ENCODE measurements around the gene MRPL36.
"Not testable (repeated sequence)": the region's sequence is repeated elsewhere in the genome, so short reads cannot be mapped to it uniquely, and the experiment has no call there.

MRPL36 gene

DNA sequence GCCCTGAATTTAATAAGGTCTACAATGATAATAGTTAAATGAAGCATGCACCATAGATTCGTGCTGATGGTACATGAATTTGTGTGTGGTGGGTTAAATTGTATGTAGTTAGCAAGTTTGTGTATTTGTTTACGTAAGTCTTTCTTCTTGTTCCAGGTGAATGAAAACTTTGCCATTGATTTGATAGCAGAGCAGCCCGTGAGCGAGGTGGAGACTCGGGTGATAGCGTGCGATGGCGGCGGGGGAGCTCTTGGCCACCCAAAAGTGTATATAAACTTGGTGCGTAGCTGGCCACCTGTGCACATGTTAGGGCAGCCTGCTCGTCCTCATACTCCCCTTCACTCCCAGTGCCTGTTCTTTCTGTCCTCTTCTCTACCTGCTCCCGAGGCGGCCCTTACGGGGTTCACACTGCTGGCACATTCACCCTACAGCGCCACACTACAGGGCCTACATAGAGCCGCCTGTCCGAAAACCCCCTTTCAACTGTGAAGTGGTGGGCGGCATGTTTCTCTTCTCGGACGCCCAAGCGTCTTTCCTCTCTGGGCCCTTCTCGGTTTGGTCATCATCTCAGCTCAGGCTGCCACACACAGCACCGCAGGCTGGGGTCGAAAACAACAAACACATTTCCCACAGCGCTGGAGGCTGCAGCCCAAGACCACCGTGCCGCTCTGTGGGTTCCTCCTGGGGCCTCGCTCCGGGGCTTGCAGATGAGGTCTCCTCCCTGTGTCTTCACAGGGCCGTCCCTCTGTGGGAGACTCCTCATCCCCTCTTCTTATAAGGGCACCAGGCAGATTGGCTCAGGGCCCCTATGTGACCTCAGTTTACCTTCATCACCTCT is 14.8 kb upstream of the MRPL36 start:
- ATAC-seq = no peak

DNA sequence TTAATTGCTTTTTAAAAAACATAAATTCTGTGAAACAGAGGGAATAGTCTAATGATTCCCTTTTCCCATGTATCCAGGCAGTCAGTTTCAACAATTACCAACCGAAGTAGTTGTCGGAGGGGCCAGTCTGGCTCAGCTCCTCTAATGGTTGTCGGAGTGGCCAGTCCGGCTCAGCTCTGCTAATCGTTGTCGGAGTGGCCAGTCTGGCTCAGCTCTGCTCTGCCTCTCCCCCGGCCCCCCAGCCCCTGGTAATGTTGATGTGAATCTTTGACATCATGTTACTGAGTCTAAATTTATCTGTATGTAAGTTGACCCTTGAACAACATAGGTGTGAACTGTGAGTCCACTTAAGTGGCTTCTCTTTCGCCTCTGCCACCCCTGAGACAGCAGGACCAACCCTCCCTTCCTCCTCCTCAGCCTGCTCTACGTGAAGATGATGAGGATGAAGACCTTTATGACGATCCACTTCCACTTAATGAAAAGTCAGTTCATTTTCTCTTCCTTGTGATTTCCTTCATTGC is 11.0 kb upstream of the MRPL36 start:
- no peak for ATAC-seq

DNA sequence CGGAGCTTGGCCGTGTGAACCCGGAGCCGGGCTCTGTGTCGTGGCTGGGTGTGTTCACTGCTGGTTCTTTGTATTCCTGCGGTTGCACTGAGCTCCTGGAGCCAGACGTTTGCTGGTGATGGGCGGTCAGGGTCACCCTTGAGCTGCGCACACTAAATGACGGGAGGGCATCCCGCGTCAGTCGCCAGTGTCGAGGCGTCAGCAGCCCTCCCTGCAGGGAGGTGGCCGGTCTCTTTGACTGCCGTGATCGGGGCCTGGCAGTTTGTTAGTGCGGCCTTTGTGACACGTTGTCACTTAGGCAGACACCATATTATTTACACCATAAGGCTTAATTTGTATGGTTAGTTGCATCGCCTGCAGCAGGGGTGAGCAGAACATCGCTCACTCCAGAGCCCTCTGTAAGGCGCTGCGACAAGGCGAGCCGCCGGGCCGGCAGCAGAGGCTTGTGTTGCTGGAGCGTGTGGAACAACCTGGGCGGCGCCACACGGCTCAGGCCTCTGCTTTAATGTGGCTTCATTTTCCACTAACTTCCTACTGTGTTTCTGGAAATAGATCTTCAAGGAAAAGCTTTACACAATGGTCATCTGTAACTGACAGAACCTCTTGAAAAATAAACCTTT is 9.9 kb upstream of the MRPL36 start:
- no peak for ATAC-seq

DNA sequence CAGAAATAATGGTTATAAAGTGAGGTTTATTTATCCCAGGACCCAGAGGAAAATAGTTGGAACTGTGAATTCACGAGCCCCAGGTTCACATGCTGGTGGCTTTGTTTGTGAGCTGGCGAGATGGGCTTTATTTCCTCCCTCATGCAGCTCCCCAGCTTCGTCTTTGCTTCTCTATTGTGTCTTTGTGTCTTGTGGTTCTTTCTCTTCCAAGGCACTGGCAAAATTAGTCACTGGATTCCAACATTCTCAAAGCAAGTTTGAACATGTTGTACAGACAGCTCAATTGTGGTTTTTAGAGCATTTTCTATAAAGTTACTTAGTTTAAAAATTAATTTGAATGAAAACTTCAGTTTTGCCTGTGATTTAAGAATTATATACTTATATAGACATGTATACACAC is 8.8 kb upstream of the MRPL36 start:
- no peak for ATAC-seq

DNA sequence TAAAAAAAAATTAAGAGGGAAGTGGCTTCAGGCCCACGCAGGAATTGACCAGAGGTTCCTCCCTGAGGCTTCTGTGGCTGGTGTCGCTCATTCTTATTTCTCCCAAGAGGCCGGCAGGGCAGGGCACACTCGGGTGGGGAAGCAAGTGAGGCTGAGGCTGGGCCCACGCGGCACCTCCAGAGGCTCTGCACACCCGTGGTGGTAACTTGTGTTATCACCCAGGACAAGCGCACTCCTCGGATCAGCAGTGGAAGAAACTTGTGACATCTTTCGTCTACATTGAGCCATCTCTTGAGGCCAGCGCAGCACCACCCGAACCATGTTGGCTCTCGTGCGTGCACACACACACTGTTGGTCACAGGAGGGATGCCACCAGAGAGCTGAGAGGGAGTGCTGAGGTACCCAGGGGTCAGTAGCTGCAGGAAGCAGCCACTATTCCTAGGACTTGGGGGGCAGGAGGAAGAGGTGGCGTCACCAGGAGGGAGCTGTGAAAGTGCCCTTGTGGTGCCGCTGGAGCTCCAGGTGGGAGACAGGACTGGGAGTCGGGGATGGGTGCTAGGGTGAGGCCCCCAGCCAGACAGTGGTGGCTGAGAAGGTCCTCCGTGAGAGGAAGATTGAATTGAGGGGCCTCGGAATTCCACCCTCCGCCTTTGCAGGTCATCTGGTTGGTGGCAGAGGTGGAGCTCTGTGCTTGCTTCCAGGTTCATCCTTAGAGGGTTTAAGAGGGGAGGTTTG is 8.0 kb upstream of the MRPL36 start:
- ATAC-seq = no peak

DNA sequence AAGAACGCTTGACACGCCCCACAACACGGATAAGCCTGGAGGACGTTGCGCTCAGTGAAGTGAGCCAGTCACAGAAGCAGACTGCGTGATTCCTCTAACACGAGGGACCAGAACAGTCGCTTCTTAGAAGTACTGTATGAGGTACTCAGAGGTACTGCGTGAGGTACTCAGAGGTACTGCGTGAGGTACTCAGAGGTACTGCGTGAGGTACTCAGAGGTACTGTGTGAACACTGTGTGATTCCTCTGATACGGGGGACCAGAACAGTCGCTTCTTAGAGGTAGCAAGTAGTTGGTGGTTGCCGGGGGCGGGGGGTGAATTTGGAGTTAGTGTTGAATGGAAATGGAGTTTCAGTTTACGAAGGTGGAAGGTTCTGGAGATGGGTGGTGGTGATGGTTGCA is 7.3 kb upstream of the MRPL36 start:
- no peak for ATAC-seq

DNA sequence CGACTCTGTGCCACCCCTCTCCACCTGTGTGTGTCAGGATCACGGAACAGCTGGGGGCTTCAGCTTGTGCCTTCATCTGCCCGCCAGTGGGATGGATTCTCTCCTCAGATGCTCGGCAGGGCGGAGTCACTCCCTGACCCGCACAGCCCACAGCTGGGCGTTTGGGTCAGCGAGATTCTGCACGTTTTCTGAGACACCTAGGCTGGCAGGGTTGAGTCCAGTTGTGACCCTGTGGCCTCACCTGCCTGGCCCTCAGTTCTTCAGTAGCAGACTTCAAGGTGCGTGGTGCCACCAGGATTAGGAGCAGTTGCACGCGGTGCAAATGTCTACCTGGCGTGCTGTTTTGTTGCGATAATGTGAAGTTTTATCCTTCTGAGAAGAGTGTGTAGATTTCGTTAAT is 6.6 kb upstream of the MRPL36 start:
- ATAC-seq = no peak

DNA sequence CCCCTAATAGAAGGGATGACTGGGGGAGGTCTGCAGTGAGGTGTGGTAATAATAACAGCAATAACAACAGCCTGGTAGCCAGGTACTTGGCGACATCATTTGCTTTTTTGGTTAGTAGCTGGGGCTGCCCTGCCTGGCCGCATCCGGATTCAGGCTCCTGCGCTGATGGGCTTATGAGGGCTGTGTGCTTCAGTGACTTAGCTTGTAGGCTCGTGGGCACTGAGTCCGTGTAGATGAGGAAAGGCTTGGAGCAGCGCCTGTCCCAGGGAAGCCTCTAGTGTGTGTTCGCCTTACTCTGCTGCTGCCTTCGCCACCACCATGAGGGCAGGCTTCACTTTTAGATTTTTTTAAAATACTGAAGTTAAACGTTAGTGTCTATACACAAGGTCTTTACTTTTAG is 6.1 kb upstream of the MRPL36 start:
- no peak for ATAC-seq

DNA sequence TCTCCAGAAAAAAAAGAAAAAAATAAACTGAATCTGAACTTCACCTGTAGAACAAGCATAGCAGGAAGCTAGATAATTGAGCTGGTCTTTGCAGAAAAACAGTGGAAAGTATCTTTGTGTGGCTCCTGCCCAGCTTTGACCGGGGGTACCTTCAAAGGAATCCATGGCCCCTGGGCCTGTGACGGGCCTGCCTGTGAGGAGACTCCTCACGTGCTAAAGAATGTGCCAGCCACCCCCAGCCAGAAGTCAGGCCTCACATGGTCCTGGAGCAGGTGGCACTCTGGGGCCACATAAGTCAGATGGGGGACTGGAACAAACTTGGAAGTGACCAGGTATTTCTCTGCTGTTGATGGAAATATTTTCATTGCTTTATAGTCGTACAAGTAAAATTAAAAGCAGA is 5.7 kb upstream of the MRPL36 start:
- no peak for ATAC-seq

DNA sequence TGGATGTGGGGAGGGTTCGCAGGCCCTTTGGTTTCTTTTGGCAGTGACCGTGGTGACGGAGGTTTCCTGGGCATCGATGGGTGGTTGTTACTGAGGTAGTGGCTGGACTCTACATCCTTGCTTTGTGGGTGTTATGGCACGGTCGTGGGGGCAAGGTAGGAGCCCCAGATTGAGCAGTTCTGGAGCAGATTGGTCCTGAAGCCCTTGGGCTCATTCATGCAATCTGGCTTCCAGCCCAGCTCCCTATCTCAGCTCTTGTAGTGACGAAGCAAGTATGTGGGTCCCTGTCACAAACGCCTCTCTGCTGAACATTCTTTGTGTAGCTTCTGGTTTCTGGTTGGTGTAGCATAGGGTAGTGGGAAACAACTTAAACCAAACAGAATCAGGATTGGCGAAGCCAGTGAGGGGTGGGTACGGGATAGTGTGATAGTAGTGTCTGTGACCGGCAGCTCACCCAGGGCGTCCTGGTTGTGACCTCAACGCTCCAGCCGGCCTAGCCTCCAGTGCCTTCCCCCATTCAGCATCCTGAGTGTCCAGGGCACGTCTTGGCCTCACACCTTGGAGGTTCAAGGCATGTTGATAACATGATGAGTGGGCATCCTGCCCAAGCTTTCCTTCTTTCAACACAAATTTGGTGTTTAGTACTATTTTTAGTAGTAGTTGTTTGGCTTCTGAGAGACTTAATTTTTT is 4.5 kb upstream of the MRPL36 start:
- ATAC-seq = no peak

DNA sequence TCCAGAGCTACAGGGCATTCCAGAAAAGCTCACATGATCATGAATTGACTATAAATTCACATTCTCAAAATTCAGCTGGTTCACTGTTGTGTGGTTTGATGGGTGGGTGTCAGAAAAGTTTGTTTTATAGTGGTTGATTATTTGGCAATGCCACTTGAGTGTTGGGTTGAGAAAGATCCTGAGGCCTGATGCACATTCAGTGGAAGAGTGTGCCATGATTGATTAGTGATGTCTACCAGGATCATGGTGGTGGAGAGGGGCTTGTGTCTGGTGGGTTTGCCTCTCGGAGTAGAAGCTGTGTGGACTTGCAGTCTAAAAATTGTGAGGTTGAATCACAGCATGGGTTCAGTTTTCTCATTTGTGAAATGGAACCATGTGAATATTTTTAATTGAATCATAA is 3.6 kb upstream of the MRPL36 start:
- no peak for ATAC-seq

DNA sequence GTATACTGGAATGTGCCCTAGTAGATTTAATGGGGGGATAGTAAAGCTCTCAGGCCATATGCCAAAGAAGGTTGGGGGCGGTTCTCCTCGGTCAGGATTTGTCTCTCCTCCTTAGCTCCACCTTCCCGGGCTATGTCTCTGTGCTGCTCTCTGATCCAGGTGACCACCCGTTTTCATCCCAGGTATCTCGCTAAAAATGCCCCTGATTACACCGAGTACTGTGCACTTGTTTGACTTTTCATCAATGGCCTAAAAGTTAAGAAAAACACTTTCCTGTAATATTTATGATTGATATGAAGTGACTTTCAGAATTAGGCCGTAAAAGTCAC is 2.3 kb upstream of the MRPL36 start:
- no peak for ATAC-seq

DNA sequence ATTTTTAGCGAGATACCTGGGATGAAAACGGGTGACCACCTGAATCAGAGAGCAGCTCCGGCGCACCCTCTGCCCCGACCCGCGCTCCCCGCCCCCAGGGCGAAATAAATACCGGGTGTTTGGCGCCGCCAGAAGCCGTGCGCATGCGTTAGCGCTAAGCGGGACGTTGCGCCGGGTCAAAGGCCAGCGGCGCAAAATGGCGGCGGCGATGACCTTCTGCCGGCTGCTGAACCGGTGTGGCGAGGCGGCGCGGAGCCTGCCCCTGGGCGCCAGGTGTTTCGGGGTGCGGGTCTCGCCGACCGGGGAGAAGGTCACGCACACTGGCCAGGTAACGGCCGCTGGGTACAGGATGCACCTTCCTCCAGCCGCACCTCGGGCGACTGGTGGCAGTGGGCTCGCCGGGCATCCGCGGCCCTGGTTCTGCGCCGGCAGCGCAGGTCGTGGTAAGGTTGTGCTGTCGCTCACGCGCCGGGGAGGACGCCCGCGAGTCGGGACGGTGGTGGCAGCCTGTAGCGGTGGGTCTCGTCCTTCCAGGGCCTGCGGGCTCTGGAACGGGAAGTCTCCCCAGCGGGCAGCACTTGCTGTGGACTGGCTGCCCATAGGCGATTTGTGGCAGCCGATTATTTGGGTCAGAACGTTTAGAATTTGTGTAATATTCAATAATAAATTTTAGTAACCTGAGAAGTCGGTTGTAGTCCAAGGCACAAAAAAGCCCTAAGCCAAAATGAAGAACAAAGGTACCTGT is 1.8 kb upstream of the MRPL36 start, which contains the start of gene NDUFS6:
Gene NDUFS6 (plus strand): TSS at position 186 of the 745 bp plus-strand sequence. CDS start 11 bp downstream, at position 197.
- peak; percentile 65 to 66 for ATAC-seq

DNA sequence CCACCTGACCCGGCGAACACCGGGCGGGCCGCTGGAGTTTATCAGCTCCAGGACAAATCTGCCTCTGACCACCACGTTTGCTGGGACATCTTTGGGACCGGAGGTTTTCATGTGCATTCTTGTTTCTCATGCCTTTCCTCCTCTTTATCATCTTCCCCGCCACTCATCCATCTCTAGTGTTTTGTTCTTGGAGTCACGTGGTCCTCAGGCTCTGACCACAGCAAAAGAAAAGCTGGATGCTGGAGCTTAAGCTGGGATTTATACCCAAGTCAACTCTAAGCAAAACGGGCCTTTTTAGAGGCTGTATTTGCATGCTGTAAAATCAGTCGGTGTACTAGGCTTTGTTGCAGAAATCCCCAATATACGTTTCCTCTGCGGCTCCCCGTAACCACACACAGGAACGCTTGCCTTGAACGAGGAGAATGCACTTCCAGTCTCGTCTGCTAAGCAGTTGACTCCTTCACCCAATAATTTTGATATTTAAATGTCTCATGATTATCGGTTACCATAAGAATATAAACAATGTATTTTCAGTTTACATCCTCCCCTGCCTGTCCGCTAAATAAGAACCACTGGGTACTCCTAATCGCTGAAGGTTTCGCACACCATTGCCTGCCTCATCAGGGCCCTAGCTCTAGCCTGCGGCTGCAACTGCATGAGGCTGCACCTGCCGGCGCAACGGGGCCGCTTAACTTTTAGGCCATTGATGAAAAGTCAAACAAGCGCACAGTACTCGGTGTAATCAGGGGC is 1.0 kb upstream of the MRPL36 start:
- peak; percentile 46 to 59 for ATAC-seq

DNA sequence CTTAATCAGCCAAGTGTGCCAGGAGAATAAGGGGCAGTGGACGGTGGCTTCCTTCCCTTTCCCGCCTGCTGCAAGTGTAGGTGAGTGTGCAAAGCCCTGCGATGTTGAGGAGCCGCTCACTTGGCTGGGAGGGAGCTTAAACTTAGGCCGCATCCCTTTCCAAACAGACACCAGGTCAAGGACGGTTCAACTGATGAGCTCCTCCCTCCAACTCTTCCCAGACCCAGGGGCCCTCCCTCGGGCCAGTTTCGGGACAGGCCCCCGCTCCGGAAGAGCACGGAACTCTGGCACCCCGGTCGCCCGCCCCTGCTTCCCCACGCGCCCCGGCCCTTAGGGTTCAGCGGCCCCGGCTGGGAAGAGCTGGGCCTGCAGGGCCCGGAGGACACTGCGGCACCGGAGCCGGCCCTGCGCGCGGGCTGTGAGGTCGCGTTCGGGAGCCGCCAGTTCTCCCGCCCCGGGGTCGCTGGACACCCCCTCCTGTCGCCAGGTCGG is 481 bp downstream of the MRPL36 start:
- ATAC-seq = peak; percentile 17 to 30

DNA sequence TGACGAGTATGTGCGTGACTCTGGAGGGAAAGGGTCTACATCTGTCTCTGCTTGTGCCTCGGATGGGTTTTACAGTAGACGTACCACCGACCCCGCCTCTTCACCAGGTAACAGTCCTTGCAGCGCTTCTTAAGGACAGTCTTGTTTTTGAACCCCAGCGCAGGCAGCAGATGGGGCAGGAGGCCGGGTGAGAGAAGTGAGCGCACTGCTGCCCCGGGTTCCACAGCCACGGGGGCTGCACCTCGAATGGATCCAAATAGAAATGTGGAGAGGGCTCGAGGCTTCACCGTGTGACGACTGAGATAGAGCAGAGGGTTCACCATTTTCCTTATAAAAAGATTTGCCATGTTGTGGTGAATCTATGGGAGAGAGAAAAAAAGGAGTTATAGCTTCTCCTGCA is 1.0 kb downstream of the MRPL36 start:
- ATAC-seq = not testable (repeated sequence)

DNA sequence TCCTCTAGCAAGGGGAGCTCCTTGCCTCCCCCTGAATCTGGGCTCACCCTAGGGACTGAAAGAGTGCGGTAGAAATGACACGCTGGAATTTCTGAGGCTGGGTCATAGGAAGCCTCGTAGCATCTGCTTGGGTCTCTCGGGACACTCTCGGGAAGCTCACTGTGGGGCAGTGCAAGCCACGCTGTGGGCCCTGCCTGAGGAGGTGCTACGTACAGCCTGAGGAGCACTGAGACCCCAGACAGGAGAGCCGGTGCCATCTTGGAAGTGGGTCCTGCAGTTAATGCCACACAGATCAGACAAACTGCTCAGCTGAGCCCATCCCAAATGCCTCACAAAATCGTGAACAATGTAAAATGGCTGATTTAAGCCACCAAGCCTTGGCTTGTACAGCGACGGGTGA is 1.8 kb downstream of the MRPL36 start:
- no peak for ATAC-seq

DNA sequence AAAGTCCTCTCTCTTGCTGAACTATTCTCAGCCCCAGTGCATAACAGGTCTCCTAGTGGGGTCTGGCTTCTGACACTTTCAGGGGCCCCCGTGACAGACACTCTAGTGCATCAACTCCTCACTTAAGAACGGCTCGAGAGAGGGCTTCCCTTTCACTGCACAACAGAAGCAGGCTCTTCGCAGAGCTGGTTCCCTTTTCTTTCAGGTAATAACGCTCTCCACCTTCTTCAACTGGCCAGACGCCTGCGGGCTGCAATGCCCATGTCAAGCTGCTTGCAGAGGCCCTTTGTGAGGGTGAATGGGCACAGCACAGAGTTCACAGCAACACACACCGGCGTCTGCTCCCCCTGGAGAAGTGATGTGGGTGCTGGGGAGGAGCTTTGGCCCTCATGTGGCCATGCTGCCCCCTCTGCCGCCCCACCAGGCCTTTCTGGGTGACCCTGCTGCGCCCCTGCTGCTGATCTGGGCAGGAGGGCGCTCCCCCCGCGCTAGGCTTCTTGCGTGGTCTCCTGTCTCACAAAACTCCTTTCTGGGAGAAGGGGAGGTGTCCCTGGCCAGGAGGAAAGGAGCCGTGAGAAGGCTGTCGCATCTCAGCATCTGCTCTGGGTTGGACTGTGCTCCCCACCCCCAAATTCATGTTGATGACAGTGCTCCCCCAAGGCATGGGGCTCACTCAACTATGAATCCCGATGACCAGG is 2.4 kb downstream of the MRPL36 start:
- no peak for ATAC-seq

DNA sequence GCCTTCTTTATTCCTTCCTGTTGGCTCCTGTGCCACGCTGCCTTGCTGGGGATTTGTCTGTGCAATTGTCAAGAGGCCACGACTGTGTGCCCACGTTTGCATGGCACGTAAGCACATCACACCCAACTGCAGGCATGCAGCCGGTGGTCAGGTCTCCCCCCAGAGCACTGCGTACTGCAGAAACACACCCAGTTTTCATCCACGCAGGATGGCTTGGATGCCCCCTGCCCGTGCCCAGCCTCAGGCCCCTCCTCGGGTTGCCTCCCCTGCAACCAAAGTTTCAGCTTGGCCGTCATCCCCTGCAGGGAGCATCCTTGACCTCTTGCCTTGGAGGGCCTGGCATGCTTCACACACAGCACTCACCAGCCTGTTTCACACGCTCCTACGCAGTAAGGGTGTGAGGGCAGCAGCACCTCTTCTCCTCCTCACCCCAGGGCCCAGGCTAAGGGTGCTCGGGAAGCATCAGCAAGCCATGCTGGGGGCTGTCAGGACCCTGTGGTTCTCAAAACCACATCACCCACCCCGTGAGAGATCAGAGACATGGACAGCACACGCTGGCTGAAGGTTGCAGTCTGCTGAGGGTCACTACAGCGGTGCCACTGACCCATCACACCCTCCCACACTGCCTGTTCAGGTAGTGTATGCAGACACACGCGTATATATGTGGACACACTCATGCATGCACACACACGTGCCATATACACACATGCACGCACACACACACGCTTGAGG is 3.1 kb downstream of the MRPL36 start:
- ATAC-seq = no peak

DNA sequence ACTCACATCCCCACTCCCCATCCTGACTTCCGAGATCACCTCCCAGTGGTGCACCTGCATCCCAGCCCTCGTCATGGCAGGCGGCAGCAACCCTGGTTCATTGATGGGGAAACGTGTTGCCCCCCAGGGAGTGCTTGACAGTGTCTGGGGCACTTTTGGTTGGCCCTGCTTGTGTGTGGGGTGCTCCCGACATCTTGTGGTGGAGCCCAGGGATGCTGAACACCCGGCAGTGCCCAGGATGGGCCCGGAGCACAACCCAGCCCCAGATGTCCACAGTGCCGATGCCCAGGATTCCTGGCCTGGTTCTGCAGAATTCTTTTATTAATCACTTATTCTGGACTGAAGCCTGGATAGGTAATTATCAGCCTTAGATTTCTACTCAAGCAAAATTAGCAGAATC is 3.7 kb downstream of the MRPL36 start:
- no peak for ATAC-seq
